ENCODE measurements around the gene GGCT.
"Not testable (repeated sequence)": the region's sequence is repeated elsewhere in the genome, so short reads cannot be mapped to it uniquely, and the experiment has no call there.

GGCT gene

DNA sequence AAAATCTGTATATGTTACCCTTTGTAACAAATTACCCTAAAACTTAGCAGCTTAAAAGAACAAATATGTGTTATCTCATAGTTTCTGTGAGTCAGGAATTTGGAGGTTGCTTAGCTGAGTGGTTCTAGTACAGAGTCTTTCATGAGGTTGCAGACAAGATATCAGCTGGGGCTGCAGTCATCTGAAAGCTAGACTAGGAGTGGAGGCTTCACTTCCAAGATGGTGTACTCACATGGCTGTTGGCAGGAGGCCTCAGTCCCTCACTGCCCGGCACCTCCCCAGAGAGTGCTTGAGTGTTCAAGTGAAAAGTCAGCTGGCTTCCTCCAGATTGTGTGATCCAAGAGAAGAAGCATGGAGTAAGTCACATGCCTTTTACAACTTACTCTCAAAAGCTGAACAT is 16.9 kb upstream of the GGCT start:
- in situ Hi-C loops (cut with MboI; ENCODE audit: low sequenced_read_pairs): no loop called here

DNA sequence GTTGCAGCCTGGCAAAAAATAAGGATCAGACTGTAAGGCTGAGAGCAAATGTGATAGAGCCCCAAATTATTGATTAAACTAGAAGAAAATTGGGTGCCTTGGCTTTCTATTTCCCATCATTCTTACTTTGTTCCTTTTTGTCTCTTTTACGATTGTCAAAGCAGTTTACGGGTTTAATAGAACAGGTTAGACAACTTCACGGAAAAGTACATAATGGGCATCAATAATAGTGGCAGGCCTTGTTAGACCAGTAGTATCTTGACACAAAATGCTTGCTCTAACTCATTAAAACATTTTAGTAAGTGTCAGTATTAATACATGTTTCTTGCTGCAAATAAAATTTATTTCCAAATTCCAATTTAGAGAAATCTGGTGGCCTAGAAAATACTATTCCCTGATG is 14.5 kb upstream of the GGCT start:
- in situ Hi-C loops (cut with MboI; ENCODE audit: low sequenced_read_pairs): no loop called here

DNA sequence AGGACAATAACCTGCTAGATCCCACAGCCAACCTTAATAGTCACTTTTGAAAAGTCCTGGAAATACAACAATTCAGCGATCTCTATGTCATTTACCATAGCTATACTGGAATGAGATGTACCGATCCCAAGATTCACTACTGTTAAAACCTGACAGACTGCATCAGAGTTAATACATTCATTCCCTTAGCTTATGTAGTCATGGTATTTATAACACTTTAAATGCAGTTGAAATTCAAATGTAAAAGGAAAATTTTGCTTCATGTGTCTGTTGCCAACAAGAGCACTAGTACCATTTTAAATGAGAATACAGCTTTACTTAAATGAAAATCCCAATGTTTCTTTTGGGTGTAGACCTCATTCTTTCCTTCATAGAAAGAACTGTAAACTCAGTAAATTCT is 11.1 kb upstream of the GGCT start:
- in situ Hi-C loops (cut with MboI; ENCODE audit: low sequenced_read_pairs): no loop called here

DNA sequence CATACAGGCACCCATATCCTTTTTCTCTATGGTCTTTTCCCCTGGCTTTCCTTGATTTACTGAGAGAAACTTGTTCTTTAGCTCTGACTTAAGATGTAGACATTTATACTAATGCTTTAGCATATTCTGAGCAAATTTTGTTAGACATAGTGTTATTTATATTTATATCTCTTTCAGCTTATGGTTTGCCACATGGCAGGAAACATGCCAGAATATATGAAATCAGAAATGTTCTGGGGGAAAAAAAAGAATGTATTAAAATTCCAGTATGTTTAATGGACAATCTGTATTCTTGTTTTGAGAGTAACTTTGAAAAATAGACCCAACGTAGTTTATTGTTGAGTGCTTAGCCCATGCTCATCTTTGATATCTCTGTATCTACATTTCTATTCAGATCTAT is 10.1 kb upstream of the GGCT start:
- in situ Hi-C loops (cut with MboI; ENCODE audit: low sequenced_read_pairs): no loop called here

DNA sequence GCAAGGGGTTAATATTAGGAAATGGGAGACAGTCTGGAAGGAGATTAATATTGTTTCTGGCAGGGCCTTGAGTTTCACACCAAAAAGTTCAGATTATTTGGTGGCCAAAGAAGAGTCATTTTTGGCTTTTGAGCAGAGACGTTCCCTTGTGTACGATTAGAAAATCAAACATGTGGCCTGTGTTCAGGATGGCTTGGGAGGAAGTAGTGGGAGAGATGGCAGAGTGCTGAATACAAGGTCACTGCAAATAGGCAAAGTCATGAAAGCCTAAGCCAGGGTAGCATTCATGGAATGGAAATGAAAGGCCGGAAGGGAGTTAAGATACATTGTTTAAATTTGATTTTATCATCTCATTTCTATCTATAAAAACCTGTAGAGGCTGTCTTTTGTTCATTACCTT is 9.5 kb upstream of the GGCT start:
- in situ Hi-C loops (cut with MboI; ENCODE audit: low sequenced_read_pairs): no loop called here

DNA sequence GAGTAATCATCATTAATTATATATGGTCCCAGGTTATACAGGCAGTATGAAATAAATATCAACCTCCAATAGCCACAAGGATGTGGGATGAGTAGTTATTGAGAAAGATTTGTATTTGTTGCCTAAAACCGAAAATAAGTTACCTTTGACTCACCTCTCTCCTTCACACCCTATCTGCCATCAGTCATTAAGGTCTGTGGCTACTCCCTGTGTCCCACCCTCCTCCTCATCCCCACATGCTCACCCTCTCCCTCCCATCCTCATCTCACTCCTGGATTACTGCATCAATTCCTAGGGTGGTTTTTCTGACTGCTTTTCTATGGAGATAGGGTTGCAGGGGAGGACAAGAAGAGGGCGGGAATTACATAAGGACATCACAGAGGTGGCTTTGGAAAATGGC is 9.1 kb upstream of the GGCT start:
- in situ Hi-C loops (cut with MboI; ENCODE audit: low sequenced_read_pairs): no loop called here

DNA sequence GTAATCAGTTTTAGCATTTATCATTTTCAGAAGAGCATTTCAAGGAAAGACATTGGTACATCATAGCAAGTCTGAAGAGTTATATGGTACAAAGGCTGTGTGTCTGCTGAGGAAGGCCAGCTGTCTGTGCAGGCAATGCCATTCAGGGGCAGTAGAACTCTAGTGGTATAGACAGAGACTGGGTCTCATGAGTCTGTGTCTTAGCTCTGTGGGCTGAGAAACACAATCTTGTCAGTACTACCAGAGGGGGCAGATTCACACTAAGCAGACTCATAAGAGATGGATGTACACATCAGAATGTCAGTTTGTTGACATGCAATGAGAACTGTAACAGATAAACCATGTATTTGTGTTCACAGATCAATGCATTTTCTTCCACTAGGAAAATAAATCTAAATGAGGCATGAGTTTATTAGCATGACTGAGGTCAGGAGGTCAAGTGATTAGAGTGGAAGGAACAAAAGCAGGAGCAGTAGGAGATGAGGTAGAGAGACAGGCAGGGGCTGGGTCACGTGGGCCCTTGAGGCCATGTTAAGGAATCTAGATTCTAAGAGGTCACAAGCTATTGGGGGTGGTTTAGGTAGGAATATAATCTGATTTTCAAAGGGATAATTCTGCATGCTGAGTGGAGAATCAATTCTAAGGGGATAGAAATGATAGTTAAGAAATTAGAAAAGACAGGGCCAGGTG is 7.5 kb upstream of the GGCT start:
- in situ Hi-C loops (cut with MboI; ENCODE audit: low sequenced_read_pairs): no loop called here

DNA sequence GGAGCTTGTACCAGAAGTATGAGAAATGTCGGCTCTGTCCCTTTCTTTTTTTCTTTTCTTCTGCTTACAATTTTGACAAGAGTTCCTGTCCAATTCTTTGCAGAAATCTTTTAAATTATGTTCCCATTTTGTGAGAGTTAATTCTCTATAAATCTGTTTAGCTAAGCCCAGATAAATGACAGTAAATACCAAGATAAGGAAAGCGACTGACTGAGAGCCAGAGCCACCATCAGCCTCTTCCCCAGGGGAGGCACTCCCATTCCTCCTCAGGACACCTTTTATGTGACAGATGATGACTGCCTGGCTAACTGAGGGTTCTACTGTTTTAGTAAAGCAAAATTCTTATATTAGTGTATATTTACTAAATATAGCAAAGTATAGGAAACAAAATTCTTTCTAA is 6.9 kb upstream of the GGCT start:
- in situ Hi-C loops (cut with MboI; ENCODE audit: low sequenced_read_pairs): no loop called here

DNA sequence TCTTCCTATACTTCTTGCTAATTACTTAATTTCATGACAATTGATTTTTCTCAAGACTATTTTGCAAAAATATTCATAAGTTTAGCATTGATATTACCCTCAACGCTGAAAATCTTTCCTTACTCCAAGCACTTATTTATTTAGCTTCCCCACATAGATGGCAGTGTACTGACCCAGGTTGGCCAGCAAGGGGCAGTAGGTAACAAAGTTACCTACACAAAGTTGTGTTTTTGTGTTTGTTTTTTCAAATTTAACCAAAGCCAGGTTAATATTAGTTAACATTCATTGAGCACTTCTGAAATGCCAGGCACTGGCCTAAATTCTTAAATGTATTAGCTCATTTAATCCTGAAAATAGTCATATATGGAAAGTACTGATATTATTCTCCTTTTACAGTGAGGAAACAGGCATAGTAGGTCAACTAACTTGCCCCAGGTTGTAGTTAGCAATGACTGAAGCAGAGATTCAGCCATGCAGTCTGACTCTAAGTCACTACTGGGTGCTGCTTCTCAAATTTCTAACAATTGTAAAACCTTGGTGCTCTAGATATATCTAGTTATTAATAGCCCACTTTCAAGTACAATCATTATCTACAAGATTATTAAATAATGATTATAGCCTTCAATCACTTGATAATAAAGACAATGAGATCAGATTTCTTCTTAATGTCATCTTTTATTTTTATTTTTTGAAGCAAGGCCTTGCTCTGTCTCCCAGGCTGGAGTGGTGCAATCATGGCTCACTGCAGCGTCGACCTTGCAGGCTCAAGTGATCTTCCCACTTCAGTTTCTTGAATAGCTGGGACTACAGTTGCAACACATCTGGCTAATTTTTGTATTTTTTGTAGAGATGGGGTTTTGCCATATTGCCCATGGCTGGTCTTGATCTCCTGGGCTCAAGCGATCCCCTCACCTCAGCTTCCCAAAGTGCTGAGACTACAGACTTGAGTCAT is 5.8 kb upstream of the GGCT start:
- in situ Hi-C loops (cut with MboI; ENCODE audit: low sequenced_read_pairs): no loop called here

DNA sequence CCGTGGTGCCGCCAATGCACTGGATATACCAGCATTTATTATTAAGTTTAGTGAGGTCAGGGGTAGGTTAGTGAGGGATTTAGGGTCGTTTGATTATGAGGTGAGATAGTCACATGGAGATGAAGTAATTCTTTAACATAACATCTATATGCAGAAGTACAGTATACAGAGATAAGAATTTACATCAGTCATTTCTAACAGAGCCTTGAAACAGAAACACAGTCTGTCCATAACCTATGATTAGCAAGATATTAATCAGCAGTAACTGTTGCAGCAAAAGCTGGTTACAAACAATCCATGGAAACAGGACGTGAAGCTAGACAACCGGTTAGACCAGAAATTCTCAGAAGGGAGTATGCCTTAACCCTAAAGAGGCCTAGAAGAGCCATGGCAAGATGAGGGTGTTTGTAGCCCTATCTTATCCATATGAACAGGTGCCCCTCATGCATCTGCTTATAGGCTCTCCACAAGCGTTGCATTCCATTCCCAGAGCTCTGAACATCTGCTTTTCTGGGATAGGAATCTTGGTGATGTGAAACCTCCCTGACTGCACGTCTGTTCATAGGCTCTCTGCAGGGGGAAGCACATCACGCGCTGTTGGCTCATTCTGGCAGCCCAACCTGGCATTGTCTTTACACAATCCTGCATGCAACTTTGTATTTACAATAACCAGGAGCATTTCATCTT is 4.7 kb upstream of the GGCT start:
- in situ Hi-C loops (cut with MboI; ENCODE audit: low sequenced_read_pairs): not testable (repeated sequence)

DNA sequence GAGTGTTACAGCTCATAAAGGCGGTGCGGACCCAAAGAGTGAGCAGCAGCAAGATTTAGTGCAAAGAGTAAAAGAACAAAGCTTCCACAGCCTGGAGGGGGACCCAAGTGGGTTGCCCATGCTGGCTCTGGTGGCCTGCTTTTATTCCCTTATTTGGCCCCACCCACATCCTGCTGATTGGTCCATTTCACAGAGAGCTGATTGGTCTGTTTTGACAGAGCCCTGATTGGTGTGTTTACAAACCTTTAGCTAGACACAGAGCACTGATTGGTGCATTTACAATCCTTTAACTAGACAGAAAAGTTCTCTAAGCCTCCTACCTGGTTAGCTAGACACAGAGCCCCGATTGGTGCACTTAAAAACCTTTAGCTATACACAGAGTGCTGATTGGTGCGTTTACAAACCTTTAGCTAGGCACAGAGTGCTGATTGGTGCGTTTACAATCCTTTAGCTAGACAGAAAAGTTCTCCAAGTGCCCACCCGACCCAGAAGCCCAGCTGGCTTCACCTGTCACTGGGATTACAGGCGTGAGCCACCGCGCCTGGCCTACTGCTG is 2.8 kb upstream of the GGCT start:
- in situ Hi-C loops (cut with MboI; ENCODE audit: low sequenced_read_pairs): not testable (repeated sequence)

DNA sequence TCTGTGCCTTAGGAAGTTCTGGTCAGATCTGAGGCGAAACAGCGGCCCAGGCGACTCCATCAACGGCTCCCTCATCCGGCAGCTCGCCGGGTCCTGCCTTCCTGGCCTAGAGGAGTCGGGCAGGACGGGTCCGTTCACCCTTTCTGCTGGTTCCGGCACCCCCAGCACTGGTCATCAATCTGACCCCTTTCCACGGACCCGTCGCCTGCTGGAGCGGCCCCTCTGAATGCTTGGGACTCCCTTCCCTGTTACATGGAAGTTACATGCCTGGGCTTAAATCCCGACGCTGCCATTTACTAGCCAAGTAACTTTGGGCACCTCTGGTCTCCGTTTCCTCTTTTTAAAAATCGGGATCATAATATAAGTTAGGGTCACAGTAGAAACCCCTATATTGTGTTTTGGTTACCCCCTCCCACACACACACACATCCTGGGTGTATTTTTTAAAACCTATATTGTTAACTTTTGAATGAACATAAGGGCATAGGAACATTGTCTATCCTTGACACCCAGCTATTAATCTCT is 607 bp upstream of the GGCT start:
- in situ Hi-C loops (cut with MboI; ENCODE audit: low sequenced_read_pairs): no loop called here

DNA sequence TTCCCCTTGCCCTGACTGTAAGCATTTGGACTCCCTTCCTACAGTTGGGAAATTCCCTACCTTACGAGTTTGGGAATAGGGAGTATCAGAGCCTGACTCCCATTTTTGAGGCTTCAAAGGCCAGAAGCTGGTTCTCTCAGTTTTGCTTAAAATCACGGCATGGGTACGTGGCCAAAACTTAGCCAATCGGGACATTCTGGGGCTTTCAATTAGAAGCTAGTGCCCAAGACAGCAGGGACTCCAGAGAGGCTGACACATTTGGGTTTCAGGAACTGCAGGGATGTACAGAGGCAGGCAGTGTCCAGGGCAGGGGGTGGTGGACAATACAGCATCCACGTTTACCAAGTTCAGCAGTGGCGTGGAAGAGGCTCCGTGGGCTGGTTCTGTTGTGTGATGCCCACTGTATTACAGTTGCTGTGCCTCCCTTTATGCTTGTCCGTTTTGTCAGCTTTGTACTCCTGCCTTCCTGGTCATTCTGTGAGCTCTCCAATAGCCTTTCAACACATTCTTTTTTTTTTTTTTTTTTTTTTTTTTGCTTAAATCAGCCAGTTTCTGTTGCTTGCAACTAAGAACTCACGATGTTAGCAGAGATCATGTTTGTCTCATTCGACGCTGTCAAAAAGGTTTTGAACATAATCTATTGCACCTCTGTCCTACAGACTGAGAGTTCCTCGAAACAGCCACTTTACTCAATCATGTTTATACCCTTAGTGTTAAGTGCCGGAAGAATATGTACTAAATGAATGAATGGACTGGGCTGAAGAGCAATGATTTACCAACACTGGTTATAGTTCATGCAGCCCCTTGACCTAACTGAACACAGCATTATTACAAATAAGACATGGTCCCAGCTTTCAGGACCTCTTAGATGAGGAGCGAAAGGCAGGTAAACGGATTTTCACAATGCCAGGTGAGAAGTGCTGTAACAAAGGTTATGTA is 1.1 kb downstream of the GGCT start:
- in situ Hi-C loops (cut with MboI; ENCODE audit: low sequenced_read_pairs): no loop called here

DNA sequence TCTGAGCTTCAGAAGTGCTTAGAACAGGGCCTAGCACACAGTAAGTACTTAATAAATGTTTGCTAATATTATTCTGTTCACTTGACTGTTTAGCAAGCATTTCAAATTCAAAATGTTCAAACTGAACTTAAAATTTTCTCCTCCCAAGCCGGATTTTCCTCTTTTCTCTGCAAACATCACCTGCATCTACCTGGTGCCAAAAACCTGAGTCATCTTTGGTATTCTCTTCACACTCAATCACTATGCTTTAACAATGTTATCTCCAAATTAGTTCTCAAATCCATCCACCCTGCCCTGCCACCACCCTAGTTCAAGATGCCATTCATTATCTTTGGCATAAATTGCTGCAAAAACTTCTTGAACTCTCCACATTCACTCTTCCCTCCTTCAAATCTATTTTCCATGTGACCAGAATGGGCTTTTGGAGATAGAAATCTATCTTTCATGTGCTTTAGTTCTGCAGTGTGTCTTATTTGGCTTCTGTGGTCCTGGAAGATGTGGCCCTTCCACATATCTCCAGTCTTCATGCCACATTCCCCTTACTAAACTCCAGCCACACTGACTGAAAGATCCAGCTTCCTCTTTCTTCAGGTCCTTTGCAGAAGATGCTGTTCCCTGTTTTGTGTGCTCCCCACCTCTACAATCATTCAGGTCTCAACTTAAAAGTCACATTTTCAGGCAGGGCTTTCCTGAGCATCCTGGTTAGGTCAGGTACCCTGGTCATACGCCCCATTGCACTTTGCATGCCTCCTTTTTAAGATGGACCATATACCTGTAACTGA is 2.0 kb downstream of the GGCT start:
- in situ Hi-C loops (cut with MboI; ENCODE audit: low sequenced_read_pairs): no loop called here

DNA sequence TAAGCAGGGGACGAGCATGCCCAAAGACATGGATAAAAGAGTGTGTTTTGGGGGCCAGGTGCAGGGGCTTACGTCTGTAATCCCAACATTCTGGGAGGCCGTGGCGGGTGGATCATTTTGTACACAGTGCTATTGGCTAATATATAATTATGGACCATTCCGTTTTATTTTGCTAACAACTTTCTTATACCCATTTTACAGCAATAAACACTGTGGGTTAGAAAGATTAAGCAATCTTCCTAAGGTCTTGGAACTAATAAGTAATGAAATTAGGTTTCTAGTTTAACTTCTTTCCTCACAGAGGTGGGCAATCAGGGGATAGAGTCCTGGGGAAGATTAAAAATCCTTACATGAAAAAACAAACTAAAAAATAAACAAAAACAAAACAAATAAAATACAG is 3.4 kb downstream of the GGCT start:
- in situ Hi-C loops (cut with MboI; ENCODE audit: low sequenced_read_pairs): no loop called here

DNA sequence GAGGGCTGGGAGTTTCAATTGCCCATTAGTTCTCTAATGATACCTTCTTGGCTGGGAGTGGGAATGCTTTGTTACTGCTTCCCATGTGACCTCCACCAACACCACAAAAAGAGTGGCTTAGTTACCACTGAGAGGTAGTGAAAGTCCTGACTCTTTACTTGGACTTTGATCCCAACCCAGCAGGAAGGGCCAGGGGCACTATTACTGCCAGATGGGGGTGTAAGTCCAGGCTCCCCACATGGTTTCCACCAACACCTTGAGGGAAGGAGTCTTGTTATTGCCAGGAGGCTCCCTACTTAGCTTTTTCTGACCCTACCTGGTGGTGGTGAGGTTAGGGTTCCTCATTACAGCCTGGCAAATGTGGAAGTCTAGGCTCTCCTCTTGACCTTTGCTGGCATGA is 11.4 kb downstream of the GGCT start:
- in situ Hi-C loops (cut with MboI; ENCODE audit: low sequenced_read_pairs): no loop called here

DNA sequence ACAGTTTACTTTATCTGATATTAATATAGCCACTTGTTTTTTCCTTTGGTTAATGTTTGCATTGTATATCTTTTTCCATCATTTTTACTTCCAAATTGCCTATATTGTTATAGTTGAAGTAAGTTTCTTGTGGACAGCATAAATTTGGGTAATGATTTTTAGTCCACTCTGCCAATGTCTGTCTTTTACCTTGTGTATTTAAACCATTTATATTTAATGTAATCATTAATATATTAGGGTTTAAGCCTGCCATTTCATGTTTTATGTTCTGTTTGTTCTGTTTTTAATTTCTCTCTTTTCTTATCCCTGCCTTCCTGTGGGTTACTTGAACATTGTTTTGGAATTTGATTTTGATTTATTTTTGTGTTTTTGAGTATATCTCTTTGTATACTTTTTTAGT is 13.2 kb downstream of the GGCT start:
- in situ Hi-C loops (cut with MboI; ENCODE audit: low sequenced_read_pairs): no loop called here

DNA sequence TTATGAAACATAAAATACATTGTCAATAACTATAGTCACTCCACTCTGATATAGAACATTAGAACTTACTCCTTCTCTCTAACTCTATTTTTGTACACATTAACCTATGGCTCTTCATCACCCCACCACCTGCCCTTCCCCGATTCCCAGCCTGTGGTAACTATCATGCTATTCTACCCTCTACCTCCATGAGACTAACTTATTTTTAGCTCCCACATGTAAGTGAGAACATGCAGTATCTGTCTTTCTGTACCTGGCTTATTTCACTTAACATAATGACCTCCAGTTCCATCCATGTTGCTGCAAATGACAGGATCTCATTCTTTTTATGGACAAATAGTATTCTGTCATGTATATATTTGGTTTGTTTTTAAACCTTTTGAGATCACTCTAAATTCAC is 17.3 kb downstream of the GGCT start:
- in situ Hi-C loops (cut with MboI; ENCODE audit: low sequenced_read_pairs): no loop called here

DNA sequence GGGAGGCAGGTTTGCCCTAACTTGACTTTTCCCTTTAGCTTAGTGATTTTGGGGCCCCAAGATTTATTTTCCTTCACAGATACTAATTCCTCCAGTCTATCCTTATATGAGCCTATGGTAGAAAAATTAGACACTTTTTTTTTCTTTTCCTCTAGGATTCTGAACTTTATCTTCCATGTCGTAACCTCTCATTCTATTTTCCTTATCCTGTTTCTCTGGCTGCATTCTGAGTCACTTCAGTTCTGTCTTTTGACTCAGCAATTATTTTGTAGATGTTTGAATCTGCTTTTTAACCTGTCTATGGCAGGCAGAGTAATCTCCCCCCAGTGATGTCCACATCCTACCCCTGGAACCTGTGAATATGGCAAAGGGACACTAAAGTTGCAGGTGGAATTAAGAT is 19.0 kb downstream of the GGCT start:
- in situ Hi-C loops (cut with MboI; ENCODE audit: low sequenced_read_pairs): no loop called here

Data from HL-60/S4 treated with retinoic acid at 250 ng/mL for 4 days and 3 days (cell line).